Vagina (tissue), 2 donors: Measurements from ENCODE around the gene DLG2. TPM values are rescaled to one million over a fixed set of nuclear protein-coding genes. Genes with fewer than 3 reads are reported as not detected.

ENCODE experiments used
- DNase-seq, 2 donors: peaks; one replicate each; pipeline ENCODE4 v3.0.0-alpha.2; 2017; ENCODE audit errors: extremely low spot score in 2 of 2
- H3K27ac ChIP-seq: fragments of 200-600 bp; sonication (generic); one replicate; pipeline ENCODE4 v1.5.1; 2019
- H3K27me3 ChIP-seq: fragments of 200-600 bp; sonication (generic); one replicate; pipeline ENCODE4 v1.5.1; 2019
- H3K36me3 ChIP-seq, 2 donors: fragments of 200-600 bp; sonication (generic); one replicate each; pipeline ENCODE4 v1.5.1; 2017 to 2019
- H3K4me1 ChIP-seq: fragments of 200-600 bp; sonication (generic); one replicate; pipeline ENCODE4 v1.5.1; 2019
- H3K4me3 ChIP-seq, 2 donors: fragments of 200-600 bp; sonication (generic); 1 replicate in 1 of 2; 2 replicates in 1 of 2; pipeline ENCODE4 v1.5.1; 2016 to 2019
- H3K9me3 ChIP-seq: fragments of 200-600 bp; sonication (generic); one replicate; pipeline ENCODE4 v1.5.1; 2019
- POLR2A ChIP-seq, 2 donors: fragments of 450-650 bp; IDR thresholded peaks; one replicate each; pipeline ENCODE4 v1.6.1; 2017; ENCODE audit warnings: antibody characterized with exemption in 2 of 2, mild to moderate bottlenecking in 2 of 2, moderate library complexity in 2 of 2
- POLR2AphosphoS5 ChIP-seq, 2 donors: sonication (generic); formaldehyde crosslinking; IDR thresholded peaks; one replicate each; pipeline ENCODE4 v1.9.0; 2017; ENCODE audit warnings: antibody characterized with exemption in 2 of 2, mild to moderate bottlenecking in 2 of 2, low read depth in 1 of 2; ENCODE audit not compliant: insufficient read depth in 1 of 2
- intact Hi-C: fragments of 100-400 bp; cut with DNase I; formaldehyde crosslinking; loops from one replicate; pipeline ENCODE4 v1.15.1; 2023
- total RNA-seq: library from RNA; depleted of rRNA; stranded (reverse); fragments of >200 nt; gene quantifications from one replicate; pipeline ENCODE4 v1.2.3, GENCODE V29; 2016
- TF ChIP-seq, protein P1 (sequence below), 3 experiments: fragments of 450-650 bp in 2 of 3; fragments of 200-600 bp in 1 of 3; sonication (generic) in 1 of 3; IDR thresholded peaks; one replicate each; pipeline ENCODE4 v1.5.1; 2017 to 2019; ENCODE audit warnings: antibody characterized with exemption in 3 of 3, mild to moderate bottlenecking in 2 of 3, moderate library complexity in 2 of 3

The DLG2 gene
- total RNA-seq, 1 donor from 2014 or later = 10.1 TPM

- Histone ChIP-seq H3K4me3 (no peak overlapping the region), H3K27me3 (no peaks in the 10 kb centered on the region), H3K9me3 (no peaks in the 10 kb centered on the region), H3K27ac (no peak overlapping the region), H3K36me3 (no peaks in the 10 kb centered on the region), H3K4me1 (no peaks in the 10 kb centered on the region)
- TF ChIP-seq, protein P1, sequence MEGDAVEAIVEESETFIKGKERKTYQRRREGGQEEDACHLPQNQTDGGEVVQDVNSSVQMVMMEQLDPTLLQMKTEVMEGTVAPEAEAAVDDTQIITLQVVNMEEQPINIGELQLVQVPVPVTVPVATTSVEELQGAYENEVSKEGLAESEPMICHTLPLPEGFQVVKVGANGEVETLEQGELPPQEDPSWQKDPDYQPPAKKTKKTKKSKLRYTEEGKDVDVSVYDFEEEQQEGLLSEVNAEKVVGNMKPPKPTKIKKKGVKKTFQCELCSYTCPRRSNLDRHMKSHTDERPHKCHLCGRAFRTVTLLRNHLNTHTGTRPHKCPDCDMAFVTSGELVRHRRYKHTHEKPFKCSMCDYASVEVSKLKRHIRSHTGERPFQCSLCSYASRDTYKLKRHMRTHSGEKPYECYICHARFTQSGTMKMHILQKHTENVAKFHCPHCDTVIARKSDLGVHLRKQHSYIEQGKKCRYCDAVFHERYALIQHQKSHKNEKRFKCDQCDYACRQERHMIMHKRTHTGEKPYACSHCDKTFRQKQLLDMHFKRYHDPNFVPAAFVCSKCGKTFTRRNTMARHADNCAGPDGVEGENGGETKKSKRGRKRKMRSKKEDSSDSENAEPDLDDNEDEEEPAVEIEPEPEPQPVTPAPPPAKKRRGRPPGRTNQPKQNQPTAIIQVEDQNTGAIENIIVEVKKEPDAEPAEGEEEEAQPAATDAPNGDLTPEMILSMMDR (IDR thresholded peaks at IDR 0.05) = no peak
- TF ChIP-seq POLR2A (IDR thresholded peaks at IDR 0.05) (no peak), POLR2AphosphoS5 (IDR thresholded peaks at IDR 0.05; ENCODE audit: insufficient read depth in 1 of 2, low read depth in 1 of 2) (no peak)
- no peak for DNase-seq
- intact Hi-C loops = no loop called here
Measured at GRCh38 chr11:83483808-83484207, 2143.3 kb downstream of the DLG2 start.

DNA sequence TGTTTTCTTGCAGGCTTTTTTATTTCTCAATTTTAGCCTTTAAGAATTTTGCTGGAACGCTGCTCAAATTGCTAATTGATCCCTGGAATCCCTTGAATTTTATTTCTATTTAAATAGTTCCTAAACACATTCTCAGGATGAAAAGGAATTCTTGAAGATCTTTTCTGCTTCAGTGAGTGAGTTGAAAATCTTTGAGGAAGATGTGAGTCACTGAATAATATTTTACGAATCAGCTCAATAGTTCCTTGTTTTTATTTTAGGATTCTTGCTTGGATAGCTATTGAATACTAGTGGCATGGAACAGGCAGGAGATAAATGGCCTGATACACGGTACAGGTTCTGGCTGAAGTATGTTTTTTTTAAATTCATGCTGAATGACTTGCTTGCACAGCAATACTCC, 2146.3 kb downstream of the DLG2 start:
- Histone ChIP-seq H3K4me3 (no peak overlapping the region), H3K36me3 (no peaks in the 10 kb centered on the region), H3K9me3 (no peaks in the 10 kb centered on the region), H3K27me3 (no peaks in the 10 kb centered on the region), H3K27ac (no peak overlapping the region), H3K4me1 (no peaks in the 10 kb centered on the region)
- no peak for DNase-seq
- intact Hi-C loops = no loop called here
- TF ChIP-seq POLR2A (IDR thresholded peaks at IDR 0.05) (no peak), POLR2AphosphoS5 (IDR thresholded peaks at IDR 0.05; ENCODE audit: insufficient read depth in 1 of 2, low read depth in 1 of 2) (no peak)
- TF ChIP-seq, protein P1 (IDR thresholded peaks at IDR 0.05) = no peak

DNA sequence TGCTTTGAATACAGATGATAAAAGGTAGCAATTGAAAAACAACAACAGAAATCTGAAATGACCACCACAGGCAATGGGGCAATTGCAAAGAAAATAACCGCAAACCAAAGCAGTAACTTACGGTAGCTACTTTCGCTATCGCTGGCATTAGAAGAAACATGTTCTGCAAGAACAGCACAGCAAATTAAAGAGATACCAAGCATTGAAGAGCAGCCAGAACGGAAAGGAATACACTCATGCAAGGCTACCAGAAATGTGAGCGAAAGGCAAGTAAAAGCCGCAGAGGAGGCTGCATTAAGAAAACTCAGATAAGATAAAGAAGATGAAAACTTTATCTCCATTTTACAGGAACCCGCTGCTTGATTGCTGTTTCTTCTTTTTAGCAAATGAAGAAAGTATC, 2146.9 kb downstream of the DLG2 start:
- H3K36me3 ChIP-seq = no peaks in the 10 kb centered on the region
- DNase-seq = no peak
- no peak overlapping the region for H3K4me3 ChIP-seq
- H3K9me3 ChIP-seq = no peaks in the 10 kb centered on the region
- intact Hi-C loops = no loop called here
- no peaks in the 10 kb centered on the region for H3K4me1 ChIP-seq
- H3K27ac ChIP-seq = no peak overlapping the region
- TF ChIP-seq POLR2AphosphoS5 (IDR thresholded peaks at IDR 0.05; ENCODE audit: insufficient read depth in 1 of 2, low read depth in 1 of 2) (no peak), POLR2A (IDR thresholded peaks at IDR 0.05) (no peak)
- TF ChIP-seq, protein P1 (IDR thresholded peaks at IDR 0.05) = no peak
- H3K27me3 ChIP-seq = no peaks in the 10 kb centered on the region

GRCh38 chr11:83477772-83478171, 2149.4 kb downstream of the DLG2 start:
- intact Hi-C loops = no loop called here
- TF ChIP-seq POLR2AphosphoS5 (IDR thresholded peaks at IDR 0.05; ENCODE audit: insufficient read depth in 1 of 2, low read depth in 1 of 2) (no peak), POLR2A (IDR thresholded peaks at IDR 0.05) (no peak)
- TF ChIP-seq, protein P1 (IDR thresholded peaks at IDR 0.05) = no peak
- Histone ChIP-seq H3K4me3 (no peak overlapping the region), H3K9me3 (no peaks in the 10 kb centered on the region), H3K27ac (no peak overlapping the region), H3K4me1 (no peaks in the 10 kb centered on the region), H3K36me3 (no peaks in the 10 kb centered on the region), H3K27me3 (no peaks in the 10 kb centered on the region)
- no peak for DNase-seq

- Histone ChIP-seq H3K36me3 (no peaks in the 10 kb centered on the region), H3K9me3 (no peaks in the 10 kb centered on the region), H3K4me3 (no peak overlapping the region), H3K27me3 (no peaks in the 10 kb centered on the region), H3K4me1 (no peaks in the 10 kb centered on the region), H3K27ac (no peak overlapping the region)
- DNase-seq = no peak
- TF ChIP-seq POLR2A (IDR thresholded peaks at IDR 0.05) = no peak
- TF ChIP-seq, protein P1 (IDR thresholded peaks at IDR 0.05) = no peak
- TF ChIP-seq POLR2AphosphoS5 (IDR thresholded peaks at IDR 0.05; ENCODE audit: insufficient read depth in 1 of 2, low read depth in 1 of 2) = no peak
- intact Hi-C loops = no loop called here
Measured at GRCh38 chr11:83475760-83476159, 2151.4 kb downstream of the DLG2 start.
